Osteoblast (primary cell): ENCODE data around the gene HNRNPH2. TPM values are rescaled to one million over a fixed set of nuclear protein-coding genes. Genes with fewer than 3 reads are reported as not detected.
A peak's percentile ranks its signal among the peaks of the same experiment; 100 is the strongest.

ENCODE experiments used
- DNase-seq: peaks from one replicate; pipeline ENCODE4 v3.0.0; 2011; ENCODE audit warnings: low spot score, mixed read lengths; ENCODE audit not compliant: insufficient read length; ENCODE audit errors: missing footprints
- H2AFZ ChIP-seq: 2 replicates; pipeline ENCODE4 v1.6.0; 2011; ENCODE audit warnings: mild to moderate bottlenecking, low read length
- H3K27ac ChIP-seq: 2 replicates; pipeline ENCODE4 v1.5.1; 2011; ENCODE audit warnings: mild to moderate bottlenecking, low read depth, low read length, moderate library complexity
- H3K27me3 ChIP-seq: 2 replicates; pipeline ENCODE4 v1.6.0; 2012; ENCODE audit warnings: mild to moderate bottlenecking, control low read depth, inconsistent platforms, low read length, moderate library complexity; ENCODE audit not compliant: insufficient read depth
- H3K36me3 ChIP-seq: 2 replicates; pipeline ENCODE4 v1.5.1; 2011; ENCODE audit warnings: mild to moderate bottlenecking, low read length, control low read depth, moderate library complexity; ENCODE audit not compliant: insufficient read depth
- H3K4me1 ChIP-seq: 2 replicates; pipeline ENCODE4 v1.5.1; 2011; ENCODE audit warnings: mild to moderate bottlenecking, low read length, control low read depth, moderate library complexity; ENCODE audit not compliant: insufficient read depth
- H3K4me2 ChIP-seq: 2 replicates; pipeline ENCODE4 v1.6.0; 2011; ENCODE audit warnings: mild to moderate bottlenecking, low read length; ENCODE audit not compliant: insufficient read depth
- H3K4me3 ChIP-seq: fragments of 200-600 bp; sonication (generic); 3 replicates; pipeline ENCODE4 v1.5.1; 2012; ENCODE audit warnings: mild to moderate bottlenecking, low read length, inconsistent platforms; ENCODE audit not compliant: insufficient read depth
- H3K79me2 ChIP-seq: 2 replicates; pipeline ENCODE4 v1.6.0; 2012; ENCODE audit warnings: mild to moderate bottlenecking, low read length, control low read depth, inconsistent platforms; ENCODE audit not compliant: insufficient read depth
- H3K9me3 ChIP-seq: 2 replicates; pipeline ENCODE4 v1.5.1; 2011; ENCODE audit warnings: low read depth, low read length, control low read depth
- H4K20me1 ChIP-seq: 2 replicates; pipeline ENCODE4 v1.6.0; 2012; ENCODE audit warnings: mild to moderate bottlenecking, low read length, control low read depth; ENCODE audit not compliant: insufficient read depth
- CTCF ChIP-seq: IDR thresholded peaks from 2 replicates; pipeline ENCODE4 v1.5.1; 2011; ENCODE audit warnings: mild to moderate bottlenecking, low read depth, low read length, moderate library complexity; ENCODE audit errors: extremely low read depth
- total RNA-seq: library from RNA; depleted of rRNA; stranded (reverse); fragments of >200 nt; gene quantifications from 2 replicates; pipeline ENCODE4 v1.2.3, GENCODE V29; 2012

Gene HNRNPH2, protein sequence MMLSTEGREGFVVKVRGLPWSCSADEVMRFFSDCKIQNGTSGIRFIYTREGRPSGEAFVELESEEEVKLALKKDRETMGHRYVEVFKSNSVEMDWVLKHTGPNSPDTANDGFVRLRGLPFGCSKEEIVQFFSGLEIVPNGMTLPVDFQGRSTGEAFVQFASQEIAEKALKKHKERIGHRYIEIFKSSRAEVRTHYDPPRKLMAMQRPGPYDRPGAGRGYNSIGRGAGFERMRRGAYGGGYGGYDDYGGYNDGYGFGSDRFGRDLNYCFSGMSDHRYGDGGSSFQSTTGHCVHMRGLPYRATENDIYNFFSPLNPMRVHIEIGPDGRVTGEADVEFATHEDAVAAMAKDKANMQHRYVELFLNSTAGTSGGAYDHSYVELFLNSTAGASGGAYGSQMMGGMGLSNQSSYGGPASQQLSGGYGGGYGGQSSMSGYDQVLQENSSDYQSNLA
- 66.0 and 70.2 TPM in 2 replicates for total RNA-seq

GRCh38 chrX:101407748-101408531 is at the start of gene HNRNPH2, which contains the start of gene GLA:
HNRNPH2 (plus strand) TSS chrX:101408222; CDS start chrX:101411989, 3,767 bp downstream.
GLA (minus strand) TSS chrX:101407925; CDS start chrX:101407903, 22 bp downstream.
- peak within 1 kb of the TSS; percentile 90 for H2AFZ ChIP-seq
- no peaks in the 10 kb centered on the region for H3K9me3 ChIP-seq
- H3K4me1 ChIP-seq, result peaks cover 12% of the 10 kb centered on the region
- peaks cover 65% of the 10 kb centered on the region for H3K79me2 ChIP-seq
- no peaks in the 10 kb centered on the region for H3K27me3 ChIP-seq
- H3K27ac ChIP-seq, result peak within 1 kb of the TSS; percentile 98
- peak within 1 kb of the TSS; percentile 88 for H3K4me3 ChIP-seq
- H3K36me3 ChIP-seq, result peaks cover 8% of the 10 kb centered on the region
- peak; percentile 92 for DNase-seq
- peak within 1 kb of the TSS; percentile 85 for H3K4me2 ChIP-seq
- H4K20me1 ChIP-seq, result peaks cover 13% of the 10 kb centered on the region
- TF ChIP-seq CTCF, result no peak

GRCh38 chrX:101359966-101360365 is 48.1 kb upstream of the HNRNPH2 start:
- H3K4me2 ChIP-seq, result no peak overlapping the region
- no peaks in the 10 kb centered on the region for H3K9me3 ChIP-seq
- no peak for TF ChIP-seq CTCF
- H3K4me3 ChIP-seq, result no peak overlapping the region
- no peaks in the 10 kb centered on the region for H3K36me3 ChIP-seq
- H4K20me1 ChIP-seq, result no peaks in the 10 kb centered on the region
- DNase-seq, result no peak
- no peaks in the 10 kb centered on the region for H3K4me1 ChIP-seq
- H3K79me2 ChIP-seq, result no peaks in the 10 kb centered on the region
- no peak overlapping the region for H3K27ac ChIP-seq
- H2AFZ ChIP-seq, result no peak overlapping the region
- H3K27me3 ChIP-seq, result peaks cover 12% of the 10 kb centered on the region

GRCh38 chrX:101360390-101360789 is 47.6 kb upstream of the HNRNPH2 start:
- DNase-seq, result no peak
- TF ChIP-seq CTCF, result no peak
- no peak overlapping the region for H2AFZ ChIP-seq

GRCh38 chrX:101362116-101362515 is 45.9 kb upstream of the HNRNPH2 start:
- no peaks in the 10 kb centered on the region for H4K20me1 ChIP-seq
- no peak for TF ChIP-seq CTCF
- no peak overlapping the region for H3K4me2 ChIP-seq
- no peak for DNase-seq
- no peaks in the 10 kb centered on the region for H3K36me3 ChIP-seq
- H3K79me2 ChIP-seq, result no peaks in the 10 kb centered on the region
- no peak overlapping the region for H3K27ac ChIP-seq
- no peaks in the 10 kb centered on the region for H3K9me3 ChIP-seq
- H3K4me3 ChIP-seq, result no peak overlapping the region
- H2AFZ ChIP-seq, result no peak overlapping the region
- H3K27me3 ChIP-seq, result peaks cover 9% of the 10 kb centered on the region
- no peaks in the 10 kb centered on the region for H3K4me1 ChIP-seq

More at GRCh38 chrX:101360390-101360789, 47.6 kb upstream of the HNRNPH2 start:
- Histone ChIP-seq H3K27ac (no peak overlapping the region), H3K4me2 (no peak overlapping the region), H3K9me3 (no peaks in the 10 kb centered on the region), H3K4me3 (no peak overlapping the region), H3K4me1 (no peaks in the 10 kb centered on the region), H3K27me3 (peaks cover 12% of the 10 kb centered on the region), H3K36me3 (no peaks in the 10 kb centered on the region), H4K20me1 (no peaks in the 10 kb centered on the region), H3K79me2 (no peaks in the 10 kb centered on the region)
